HCT116 (cell line): ENCODE results near the gene ERCC6. TPM values are rescaled to one million over a fixed set of nuclear protein-coding genes. Genes with fewer than 3 reads are reported as not detected.

Source experiments
- ATAC-seq: fragments of 200-7000 bp; cut with Tn5 transposase; 2 replicates; pipeline ENCODE4 v1.9.1; 2020; ENCODE audit warnings: mild to moderate bottlenecking, moderate library complexity
- BruUV-seq: library from RNA; stranded (reverse); fragments of 400-500 nt; replicated peaks from 2 replicates; lab custom pipeline; 2021; lab: Mats Ljungman, UMichigan
- CTCF ChIA-PET: fragments of 300-600 bp; sonication (Branson Sonifier 250); formaldehyde crosslinking; loops from one replicate; lab custom pipeline; 2021; ENCODE audit warnings: antibody characterized with exemption; lab: Charles Lee
- POLR2A ChIA-PET: fragments of 300-600, 350-600 bp; sonication (Branson Sonifier 250); formaldehyde crosslinking; loops from one replicate; lab custom pipeline; 2021; ENCODE audit warnings: antibody characterized with exemption; lab: Charles Lee
- RAD21 ChIA-PET, 2 experiments: fragments of 300-600 bp; sonication (Branson Sonifier 250); formaldehyde crosslinking; loops; one replicate each; lab custom pipeline; 2023; ENCODE audit warnings: low total read pairs in 2 of 2; ENCODE audit not compliant: uncharacterized antibody in 2 of 2, unreplicated experiment in 2 of 2, low non-redundant PET in 1 of 2; lab: Charles Lee
- DNase-seq: peaks from one replicate; pipeline ENCODE4 v3.0.0-alpha.2; 2010; ENCODE audit warnings: low read depth, low spot score
- H2AFZ ChIP-seq: fragments of 200-600 bp; shearing (Covaris generic), sonication (generic); 2 replicates; pipeline ENCODE4 v1.6.1; 2017; ENCODE audit warnings: low read depth, mixed run types, mixed read lengths, antibody characterized with exemption, low read length; ENCODE audit not compliant: poor library complexity, severe bottlenecking
- H3K27ac ChIP-seq: 2 replicates; pipeline ENCODE4 v1.5.1; 2012; ENCODE audit warnings: low read depth, low read length
- H3K27me3 ChIP-seq: fragments of 200-600 bp; sonication (generic); 2 replicates; pipeline ENCODE4 v1.6.1; 2016; ENCODE audit warnings: mixed run types, low read length, mixed read lengths; ENCODE audit not compliant: insufficient read depth
- H3K36me3 ChIP-seq, 2 experiments: fragments of 200-500 bp in 1 of 2; fragments of 200-600 bp in 1 of 2; sonication (Bioruptor generic) in 1 of 2; sonication (generic) in 1 of 2; 2 replicates each; pipeline versions ENCODE4 v1.5.1 to v1.6.1; 2014 to 2016; ENCODE audit warnings: low read length in 2 of 2, inconsistent platforms in 1 of 2, mixed read lengths in 1 of 2, mixed run types in 1 of 2; ENCODE audit not compliant: insufficient read depth in 2 of 2, control insufficient read depth in 1 of 2
- H3K4me1 ChIP-seq, 2 experiments: fragments of 200-600 bp in 1 of 2; sonication (generic) in 1 of 2; 2 replicates each; pipeline versions ENCODE4 v1.5.1 to v1.6.1; 2012 to 2017; ENCODE audit warnings: low read length in 2 of 2, inconsistent platforms in 1 of 2, mild to moderate bottlenecking in 1 of 2, mixed read lengths in 1 of 2, mixed run types in 1 of 2, moderate library complexity in 1 of 2; ENCODE audit not compliant: insufficient read depth in 2 of 2, control insufficient read depth in 1 of 2
- H3K4me2 ChIP-seq: fragments of 200-600 bp; sonication (generic); 2 replicates; pipeline ENCODE4 v1.6.1; 2017; ENCODE audit warnings: mixed run types, low read length, mixed read lengths
- H3K4me3 ChIP-seq, 2 experiments: fragments of 200-600 bp in 1 of 2; sonication (generic) in 1 of 2; replicated peaks in 1 of 2; 2 replicates each; pipeline ENCODE4 v1.5.1; 2011 to 2016; ENCODE audit warnings: low read length in 2 of 2, control low read depth in 1 of 2, low read depth in 1 of 2, mild to moderate bottlenecking in 1 of 2, mixed read lengths in 1 of 2, mixed run types in 1 of 2
- H3K79me2 ChIP-seq: fragments of 200-600 bp; sonication (generic); 2 replicates; pipeline ENCODE4 v1.6.1; 2017; ENCODE audit warnings: mild to moderate bottlenecking, mixed run types, low read length, moderate library complexity, mixed read lengths; ENCODE audit not compliant: insufficient read depth
- H3K9ac ChIP-seq: fragments of 200-600 bp; sonication (generic); 2 replicates; pipeline ENCODE4 v1.6.1; 2016; ENCODE audit warnings: low read length, mixed read lengths
- H3K9me2 ChIP-seq: fragments of 200-600 bp; sonication (generic), shearing (Covaris generic); 2 replicates; pipeline ENCODE4 v1.6.1; 2017; ENCODE audit warnings: mixed run types, mild to moderate bottlenecking, moderate library complexity; ENCODE audit not compliant: insufficient read depth
- H3K9me3 ChIP-seq, 2 experiments: fragments of 200-500 bp in 1 of 2; fragments of 200-600 bp in 1 of 2; sonication (Bioruptor generic) in 1 of 2; sonication (generic) in 1 of 2; 2 replicates each; pipeline ENCODE4 v1.6.1; 2014 to 2017; ENCODE audit warnings: low read length in 2 of 2, mixed read lengths in 2 of 2, inconsistent platforms in 1 of 2, low read depth in 1 of 2, mild to moderate bottlenecking in 1 of 2, mixed run types in 1 of 2, moderate library complexity in 1 of 2; ENCODE audit not compliant: control insufficient read depth in 1 of 2, insufficient read depth in 1 of 2
- H4K20me1 ChIP-seq: fragments of 200-600 bp; sonication (generic), shearing (Covaris generic); 2 replicates; pipeline ENCODE4 v1.6.1; 2017; ENCODE audit warnings: mixed run types, mild to moderate bottlenecking, moderate library complexity; ENCODE audit not compliant: insufficient read depth
- ATF3 ChIP-seq: IDR thresholded peaks from 2 replicates; pipeline ENCODE4 v1.6.1; 2012
- EGR1 ChIP-seq: IDR thresholded peaks from 2 replicates; pipeline ENCODE4 v1.6.1; 2012; ENCODE audit warnings: low read depth
- EZH2 ChIP-seq: fragments of 200-600 bp; sonication (generic); IDR thresholded peaks from 2 replicates; pipeline ENCODE4 v1.6.1; 2017; ENCODE audit warnings: antibody characterized with exemption, mixed run types
- JUND ChIP-seq: IDR thresholded peaks from 2 replicates; pipeline ENCODE4 v1.6.1; 2012
- POLR2A ChIP-seq: IDR thresholded peaks from 2 replicates; pipeline ENCODE4 v1.7.0; 2011; ENCODE audit warnings: borderline replicate concordance; ENCODE audit not compliant: insufficient read depth, insufficient read length; ENCODE audit errors: extremely low read depth
- RAD21 ChIP-seq: IDR thresholded peaks from 2 replicates; pipeline ENCODE4 v1.6.1; 2012; ENCODE audit warnings: low read depth, mild to moderate bottlenecking
- SP1 ChIP-seq: IDR thresholded peaks from 2 replicates; pipeline ENCODE4 v1.6.1; 2012; ENCODE audit warnings: low read depth
- YY1 ChIP-seq: IDR thresholded peaks from 2 replicates; pipeline ENCODE4 v1.6.1; 2011; ENCODE audit warnings: low read length, low read depth, moderate library complexity, mild to moderate bottlenecking; ENCODE audit not compliant: insufficient replicate concordance; ENCODE audit errors: extremely low read depth
- ZBTB33 ChIP-seq: IDR thresholded peaks from 2 replicates; pipeline ENCODE4 v1.6.1; 2011; ENCODE audit warnings: mild to moderate bottlenecking, low read length, moderate library complexity; ENCODE audit not compliant: insufficient replicate concordance; ENCODE audit errors: extremely low read depth
- ZFX ChIP-seq: fragments of 450-650 bp; IDR thresholded peaks from 2 replicates; pipeline ENCODE4 v1.6.1; 2017
- intact Hi-C: fragments of 100-400 bp; cut with micrococcal nuclease; formaldehyde crosslinking; loops from 2 replicates; pipeline ENCODE4 v1.10.0; 2022
- total RNA-seq: library from RNA; stranded (reverse); gene quantifications from one replicate; pipeline ENCODE4 v1.2.1, GENCODE V29; 2021; ENCODE audit not compliant: unreplicated experiment

ERCC6 gene
- total RNA-seq, 1 experiment from 2014 or later = 16.4 TPM

GRCh38 chr10:49534670-49535381, 4.1 kb downstream of the ERCC6 start:
- no peak overlapping the region for H3K27ac ChIP-seq
- no peak for TF ChIP-seq SP1
- TF ChIP-seq POLR2A = no peak
- no peak for TF ChIP-seq ZBTB33
- no peak for TF ChIP-seq EGR1
- TF ChIP-seq JUND = no peak
- no peak for TF ChIP-seq ZFX
- no peak for TF ChIP-seq YY1
- TF ChIP-seq RAD21 = no peak
- no peak for TF ChIP-seq ATF3
- no peak for TF ChIP-seq EZH2
- H3K9me2 ChIP-seq = no peaks in the 10 kb centered on the region
- peaks cover 0 to 4% of the 10 kb centered on the region in 2 experiments; a peak in 2 of 4 replicates for H3K36me3 ChIP-seq
- POLR2A ChIA-PET = no interaction called here
- H3K4me2 ChIP-seq = no peak overlapping the region
- DNase-seq (no peak), ATAC-seq (no peak)
- no TSS peak for BruUV-seq
- H3K9me3 ChIP-seq = no peaks in the 10 kb centered on the region
- no peak overlapping the region for H3K4me3 ChIP-seq
- H3K4me1 ChIP-seq = peaks cover 9 to 16% of the 10 kb centered on the region in 2 experiments
- RAD21 ChIA-PET = no interaction called here
- CTCF ChIA-PET = no interaction called here
- H4K20me1 ChIP-seq = no peaks in the 10 kb centered on the region
- H3K79me2 ChIP-seq = peaks cover 44% of the 10 kb centered on the region
- no peaks in the 10 kb centered on the region for H3K27me3 ChIP-seq
- H3K9ac ChIP-seq = no peak overlapping the region
- no peak overlapping the region for H2AFZ ChIP-seq
- intact Hi-C loops = no loop called here
